Muscle of leg (tissue), 11 donors: ENCODE data around the gene MADD. TPM values are rescaled to one million over a fixed set of nuclear protein-coding genes. Genes with fewer than 3 reads are reported as not detected.

Source experiments
- DNase-seq: peaks from one replicate; pipeline ENCODE4 v3.0.0; 2013
- H3K27ac ChIP-seq: one replicate; pipeline ENCODE4 v1.5.1; 2013; ENCODE audit warnings: mild to moderate bottlenecking, low read length, control low read depth
- H3K27me3 ChIP-seq: one replicate; pipeline ENCODE4 v1.6.1; 2013; ENCODE audit warnings: low read length; ENCODE audit not compliant: control insufficient read depth, insufficient read depth
- H3K36me3 ChIP-seq: one replicate; pipeline ENCODE4 v1.6.1; 2013; ENCODE audit warnings: low read length; ENCODE audit not compliant: control insufficient read depth, insufficient read depth
- H3K4me1 ChIP-seq: one replicate; pipeline ENCODE4 v1.6.1; 2013; ENCODE audit warnings: low read length; ENCODE audit not compliant: control insufficient read depth, insufficient read depth
- H3K4me3 ChIP-seq: one replicate; pipeline ENCODE4 v1.5.1; 2013; ENCODE audit warnings: low read length, control low read depth
- H3K9me3 ChIP-seq: replicated peaks from 2 replicates; pipeline ENCODE4 v1.6.1; 2013; ENCODE audit warnings: low read depth, low read length; ENCODE audit not compliant: control insufficient read depth
- WGBS: methylation state at CpG from one replicate; pipeline ENCODE4 v1.1.5; 2013; ENCODE audit warnings: missing lambda C conversion rate; ENCODE audit not compliant: insufficient coverage; 5-methylcytosine and 5-hydroxymethylcytosine counted together
- polyA plus RNA-seq, 8 donors: library from polyadenylated mRNA; unstranded; fragments of 120-200 nt; gene quantifications; one replicate each; pipeline versions ENCODE4 v1.2.1 to v1.2.3, GENCODE V29; 2013; ENCODE audit warnings: inconsistent platforms in 1 of 8, low replicate concordance in 1 of 8; ENCODE audit not compliant: insufficient read length in 8 of 8, insufficient read depth in 1 of 8
- total RNA-seq: library from RNA; stranded (reverse); fragments of 120-200 nt; gene quantifications from one replicate; pipeline ENCODE4 v1.2.4, GENCODE V29; 2013

Gene MADD
- total and polyA plus RNA-seq, 9 donors = 16.7 to 34.3 (median 30.0) TPM

DNA sequence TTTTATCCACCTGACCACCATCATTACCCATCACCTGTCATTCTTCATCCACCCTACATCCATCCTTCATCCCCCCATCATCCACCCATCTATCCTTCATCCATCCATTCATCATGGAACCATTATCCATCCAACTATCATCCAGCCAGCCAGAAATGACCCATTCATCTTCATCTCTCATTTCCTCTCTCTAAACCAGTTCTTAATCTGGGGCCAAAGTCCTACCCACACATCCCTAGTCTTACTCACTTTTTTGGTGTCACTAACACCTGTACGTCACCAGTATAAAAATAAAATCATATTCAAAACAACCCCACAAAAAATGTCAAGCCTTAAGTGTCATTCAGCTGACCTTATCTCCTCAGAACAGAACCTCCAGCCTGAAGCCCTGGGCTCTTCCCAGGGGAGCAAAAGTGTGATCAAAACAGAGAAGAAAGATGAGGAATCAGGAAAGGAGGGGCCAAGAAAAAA, 96.1 kb downstream of the MADD start:
- H3K4me1 ChIP-seq = no peaks in the 10 kb centered on the region
- no CpG with 5 or more reads among the region's 1 CpG for WGBS
- no peaks in the 10 kb centered on the region for H3K9me3 ChIP-seq
- H3K4me3 ChIP-seq = no peak overlapping the region
- no peaks in the 10 kb centered on the region for H3K36me3 ChIP-seq
- no peak for DNase-seq
- H3K27me3 ChIP-seq = no peaks in the 10 kb centered on the region
- H3K27ac ChIP-seq = no peak overlapping the region

DNA sequence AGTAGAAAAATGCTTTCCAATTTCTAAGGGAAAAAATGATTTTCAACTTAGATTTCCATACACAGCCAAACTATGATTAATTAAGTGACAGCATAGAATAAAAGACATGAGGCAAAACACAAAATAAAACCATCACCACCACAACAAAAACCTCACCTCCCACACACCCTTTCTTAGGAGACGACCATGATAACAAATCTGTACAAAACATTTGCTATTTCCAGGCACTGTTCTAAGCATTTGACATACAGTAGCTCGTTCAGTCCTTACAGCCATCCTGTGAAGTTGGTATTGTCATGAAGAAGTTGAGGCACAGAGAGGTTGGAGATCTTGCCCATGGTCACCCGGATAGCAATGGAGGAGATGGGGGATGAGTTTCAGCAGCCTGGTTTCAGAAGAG, 99.7 kb downstream of the MADD start:
- H3K27me3 ChIP-seq = no peaks in the 10 kb centered on the region
- no peaks in the 10 kb centered on the region for H3K36me3 ChIP-seq
- H3K27ac ChIP-seq = no peak overlapping the region
- 100% methylated on average over 1 of the region's 3 CpGs for WGBS
- no peak for DNase-seq
- no peak overlapping the region for H3K4me3 ChIP-seq
- no peaks in the 10 kb centered on the region for H3K9me3 ChIP-seq
- H3K4me1 ChIP-seq = no peaks in the 10 kb centered on the region

DNA sequence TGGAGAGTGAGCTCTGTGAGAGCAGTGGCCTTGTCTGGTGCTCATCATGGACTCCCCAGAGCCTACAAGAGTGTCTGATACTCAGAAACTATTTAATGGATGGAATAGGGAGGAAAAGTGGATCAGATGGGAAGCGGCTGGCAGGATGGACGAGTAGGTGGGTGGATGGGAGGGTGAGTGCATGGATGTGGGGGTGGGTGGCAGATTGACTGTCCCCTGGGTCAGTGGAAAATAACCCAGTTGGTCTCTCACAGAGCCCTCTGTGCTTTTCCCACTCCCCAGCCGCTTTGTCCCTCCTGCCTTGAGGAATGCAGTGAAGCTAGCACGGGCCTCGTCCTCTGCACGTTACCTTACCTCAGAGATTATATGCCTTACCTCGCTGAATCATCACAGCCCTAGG, 102.5 kb downstream of the MADD start:
- WGBS = 80% methylated on average over 1 of the region's 7 CpGs
- H3K4me1 ChIP-seq = peaks cover 2% of the 10 kb centered on the region
- H3K36me3 ChIP-seq = no peaks in the 10 kb centered on the region
- no peak for DNase-seq
- no peak overlapping the region for H3K27ac ChIP-seq
- no peaks in the 10 kb centered on the region for H3K9me3 ChIP-seq
- no peaks in the 10 kb centered on the region for H3K27me3 ChIP-seq
- H3K4me3 ChIP-seq = no peak overlapping the region

DNA sequence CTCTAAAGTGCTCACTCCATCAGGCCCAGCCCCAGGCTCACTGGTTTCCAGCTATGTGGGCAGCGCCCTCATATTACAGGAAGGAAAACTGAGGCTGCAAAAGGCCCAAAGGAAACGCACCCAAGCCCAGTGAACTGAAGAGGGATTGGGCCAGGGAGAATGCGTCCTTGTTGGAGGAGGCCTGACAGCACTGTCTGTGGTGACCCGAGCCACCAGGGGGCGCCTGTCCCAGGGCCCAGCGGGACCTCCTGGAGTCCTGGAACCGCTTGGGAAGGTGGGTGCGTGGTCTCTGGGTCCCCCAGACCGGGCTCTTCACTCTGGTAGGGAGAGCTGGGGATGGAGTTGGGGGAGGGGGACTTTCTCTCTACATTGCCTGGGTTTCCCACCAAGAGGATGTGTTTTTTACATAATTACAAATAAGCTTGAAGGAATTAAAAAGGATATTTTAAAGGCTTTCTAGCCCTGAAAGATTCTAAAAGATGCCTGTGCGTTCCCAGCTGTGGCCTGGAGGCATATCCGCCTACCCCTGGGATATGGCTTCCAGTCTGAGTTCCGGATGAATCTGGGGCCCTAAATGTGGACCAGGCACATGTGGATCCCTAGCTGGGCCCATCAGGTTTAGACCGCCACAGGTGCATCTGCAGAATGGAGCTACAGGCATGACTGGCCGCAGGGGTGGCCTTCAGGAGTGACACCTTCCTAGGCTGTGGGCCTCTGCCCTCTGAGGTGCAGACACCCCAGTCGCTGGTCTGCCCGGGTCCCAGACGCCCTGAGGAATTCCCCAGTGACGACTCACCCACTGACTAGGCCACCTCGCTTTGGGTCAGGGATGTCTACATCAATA, 104.2 kb downstream of the MADD start:
- no peaks in the 10 kb centered on the region for H3K9me3 ChIP-seq
- H3K36me3 ChIP-seq = no peaks in the 10 kb centered on the region
- no peak overlapping the region for H3K27ac ChIP-seq
- WGBS = 69% methylated on average over 13 of the region's 19 CpGs
- H3K4me3 ChIP-seq = no peak overlapping the region
- DNase-seq = peak; percentile 76
- peaks cover 5% of the 10 kb centered on the region for H3K4me1 ChIP-seq
- H3K27me3 ChIP-seq = no peaks in the 10 kb centered on the region

DNA sequence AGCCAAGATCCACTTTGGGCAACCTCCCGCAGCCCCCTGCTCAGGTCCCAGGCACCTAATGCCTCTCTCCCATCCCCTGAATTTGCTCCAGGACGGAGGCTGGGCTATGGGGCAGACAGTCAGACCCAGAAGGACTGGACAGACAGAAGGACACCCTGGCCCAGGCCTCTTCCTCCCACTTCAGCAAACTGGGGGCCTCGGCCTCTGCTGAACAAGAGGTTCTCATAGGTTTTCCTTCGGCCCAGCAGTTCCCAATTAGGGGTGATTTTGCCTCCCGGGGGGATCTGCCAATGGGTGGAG, 104.7 kb downstream of the MADD start:
- no peak overlapping the region for H3K27ac ChIP-seq
- H3K36me3 ChIP-seq = no peaks in the 10 kb centered on the region
- DNase-seq = peak; percentile 5
- no peaks in the 10 kb centered on the region for H3K9me3 ChIP-seq
- H3K27me3 ChIP-seq = no peaks in the 10 kb centered on the region
- peaks cover 5% of the 10 kb centered on the region for H3K4me1 ChIP-seq
- WGBS = 100% methylated on average over 2 of the region's 5 CpGs
- H3K4me3 ChIP-seq = no peak overlapping the region

DNA sequence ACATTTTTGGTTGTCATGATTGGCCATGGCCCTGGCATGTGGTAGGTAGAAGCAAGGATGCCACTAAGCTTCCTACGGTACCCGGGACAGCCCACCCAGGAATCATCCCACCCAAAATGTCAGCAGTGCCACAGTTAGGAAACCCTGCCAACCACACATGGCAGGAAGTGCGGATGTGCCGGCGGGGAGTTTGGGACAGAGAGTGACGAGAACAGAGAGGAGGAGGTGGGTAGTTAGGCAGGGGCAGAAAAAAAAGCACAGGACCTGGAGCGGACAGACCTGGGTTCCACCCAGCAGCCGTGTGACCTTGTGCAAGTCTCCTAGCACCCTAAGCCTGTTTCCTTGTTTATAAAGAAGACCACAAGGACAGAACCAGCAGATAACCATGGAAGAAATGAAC, 105.1 kb downstream of the MADD start:
- no peak overlapping the region for H3K27ac ChIP-seq
- peaks cover 5% of the 10 kb centered on the region for H3K4me1 ChIP-seq
- H3K4me3 ChIP-seq = no peak overlapping the region
- H3K36me3 ChIP-seq = no peaks in the 10 kb centered on the region
- 82% methylated on average over 4 of the region's 8 CpGs for WGBS
- H3K9me3 ChIP-seq = no peaks in the 10 kb centered on the region
- no peaks in the 10 kb centered on the region for H3K27me3 ChIP-seq
- no peak for DNase-seq

DNA sequence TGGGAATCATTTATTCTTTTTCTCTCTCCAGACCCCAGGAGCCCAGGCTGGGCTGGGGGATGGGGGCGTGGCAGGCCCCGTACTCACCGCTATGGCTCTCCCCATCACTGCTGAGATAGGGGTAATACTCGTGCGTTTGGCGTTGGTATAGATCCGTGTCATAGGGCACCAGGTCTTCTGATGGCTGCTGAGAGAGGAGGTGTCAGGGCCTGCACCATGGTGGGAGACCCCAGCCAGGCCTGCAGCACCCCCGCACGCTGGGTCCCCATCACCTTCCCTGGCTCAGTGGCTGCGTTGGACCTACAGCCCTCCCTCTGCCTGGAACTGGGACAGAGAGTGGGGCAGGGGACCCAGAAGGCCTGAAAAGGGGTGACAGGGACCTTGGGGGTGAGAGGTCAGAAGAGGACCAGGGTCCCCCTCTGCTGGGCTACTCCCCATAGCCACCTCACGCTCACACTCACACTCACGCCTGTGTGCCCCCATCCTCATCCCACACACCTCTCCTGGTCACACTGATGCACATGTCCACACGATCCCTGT, 105.7 kb downstream of the MADD start:
- H3K4me3 ChIP-seq = no peak overlapping the region
- H3K27me3 ChIP-seq = no peaks in the 10 kb centered on the region
- no peak for DNase-seq
- H3K9me3 ChIP-seq = no peaks in the 10 kb centered on the region
- no peak overlapping the region for H3K27ac ChIP-seq
- 74% methylated on average over 12 of the region's 13 CpGs for WGBS
- peaks cover 5% of the 10 kb centered on the region for H3K4me1 ChIP-seq
- H3K36me3 ChIP-seq = no peaks in the 10 kb centered on the region

DNA sequence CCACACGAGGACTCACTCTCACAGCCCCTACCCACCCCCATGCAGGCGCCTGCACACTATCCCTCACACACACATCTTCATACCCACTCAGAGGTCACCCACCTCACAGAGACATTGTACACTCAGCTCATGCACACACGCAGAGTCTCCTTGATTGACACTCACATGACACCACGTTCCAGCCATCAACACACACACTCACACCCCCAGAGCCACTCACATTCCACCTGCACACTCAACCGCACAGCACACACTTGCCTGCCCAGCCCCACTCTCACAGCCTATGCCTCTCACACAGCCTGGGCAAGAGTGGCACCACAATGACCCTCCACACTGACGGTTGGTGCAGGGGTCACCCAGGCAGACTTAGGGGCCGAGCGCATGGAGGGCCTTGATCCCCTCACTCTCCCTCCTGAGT, 106.2 kb downstream of the MADD start:
- no peaks in the 10 kb centered on the region for H3K27me3 ChIP-seq
- H3K27ac ChIP-seq = no peak overlapping the region
- H3K36me3 ChIP-seq = no peaks in the 10 kb centered on the region
- WGBS = 69% methylated on average over 7 of the region's 8 CpGs
- peak overlapping the region; percentile 32 for H3K4me3 ChIP-seq
- H3K4me1 ChIP-seq = peaks cover 5% of the 10 kb centered on the region
- H3K9me3 ChIP-seq = no peaks in the 10 kb centered on the region
- peak; percentile 1 for DNase-seq

DNA sequence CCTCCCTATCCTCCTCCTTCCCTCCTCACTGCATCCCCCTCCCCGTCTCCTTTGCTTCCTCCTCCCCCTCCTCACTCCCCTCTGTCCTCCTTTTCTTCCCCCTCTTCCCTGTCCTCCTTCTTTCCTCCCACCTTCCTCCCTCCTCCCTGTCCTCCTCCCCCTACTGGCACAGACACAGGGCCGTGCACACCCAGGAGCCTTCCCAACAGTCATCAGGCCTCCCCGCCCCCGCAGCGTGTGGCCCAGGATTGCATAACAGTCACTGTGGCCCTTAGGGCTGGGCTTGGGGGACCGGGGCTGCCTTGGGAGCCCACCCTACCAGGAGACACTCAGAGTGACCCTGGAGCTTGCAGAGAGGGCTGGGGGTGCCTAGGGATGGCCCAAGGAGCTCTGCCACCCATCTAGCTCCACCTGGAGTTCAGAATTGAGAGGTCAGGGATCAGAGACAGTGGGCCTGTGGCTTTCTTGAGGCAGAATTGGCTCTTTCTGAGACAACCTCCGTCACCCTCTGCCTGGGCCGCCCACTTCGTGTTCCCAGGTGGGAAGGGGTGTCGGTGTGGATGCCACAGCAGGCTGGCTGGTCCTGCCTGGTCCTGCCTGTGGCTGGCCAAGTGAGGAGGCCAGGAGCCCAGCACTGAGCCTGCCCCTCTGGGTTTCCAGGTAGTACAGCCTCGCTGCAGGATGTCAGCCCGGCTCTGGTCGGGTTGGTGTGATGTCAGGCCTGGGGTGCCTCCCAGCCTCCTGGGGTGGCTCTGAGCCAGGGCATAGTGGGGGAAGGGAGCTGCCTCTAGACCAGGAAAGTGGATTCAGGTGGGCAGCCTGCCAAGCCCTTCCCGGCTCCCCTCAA, 106.8 kb downstream of the MADD start:
- 65% methylated on average over 9 of the region's 14 CpGs for WGBS
- Histone ChIP-seq H3K4me1 (peaks cover 5% of the 10 kb centered on the region), H3K36me3 (no peaks in the 10 kb centered on the region), H3K4me3 (peak overlapping the region; percentile 32), H3K9me3 (no peaks in the 10 kb centered on the region), H3K27ac (peak overlapping the region; percentile 59), H3K27me3 (no peaks in the 10 kb centered on the region)
- peak; percentile 23 for DNase-seq

DNA sequence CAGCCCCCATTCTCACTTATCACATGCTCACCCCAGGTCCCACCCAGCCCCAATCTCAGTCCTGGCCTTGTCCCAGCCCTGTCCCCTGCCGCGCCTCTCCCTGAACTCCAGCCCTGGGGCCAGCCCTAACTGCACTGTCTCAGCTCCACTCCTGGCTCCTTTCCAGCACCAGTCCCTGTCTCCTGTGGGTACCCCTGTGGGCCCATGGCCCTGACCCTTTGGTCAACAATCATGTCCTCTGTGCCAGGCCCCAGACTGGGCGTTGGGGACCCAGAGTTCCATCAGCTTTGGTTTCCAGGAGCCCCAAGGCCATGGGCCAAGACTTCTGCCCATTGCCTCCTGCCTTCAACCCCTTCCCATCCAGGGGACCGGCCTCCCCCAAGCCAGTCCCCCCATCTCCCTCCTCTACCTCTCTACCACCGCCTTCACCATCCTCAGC, 107.7 kb downstream of the MADD start:
- Histone ChIP-seq H3K36me3 (no peaks in the 10 kb centered on the region), H3K4me3 (peak overlapping the region; percentile 32), H3K27me3 (no peaks in the 10 kb centered on the region), H3K4me1 (peaks cover 5% of the 10 kb centered on the region), H3K27ac (peak overlapping the region; percentile 59), H3K9me3 (no peaks in the 10 kb centered on the region)
- DNase-seq = no peak
- 74% methylated on average over 5 of the region's 5 CpGs for WGBS
